ENCODE results near the gene TMCC1. TPM values are rescaled to one million over a fixed set of nuclear protein-coding genes. Genes with fewer than 3 reads are reported as not detected.
"Not testable (repeated sequence)": the region's sequence is repeated elsewhere in the genome, so short reads cannot be mapped to it uniquely, and the experiment has no call there.

TMCC1 gene
- total and polyA plus RNA-seq, 4 experiments from 2014 or later: 5.1 to 39.3 (median 21.3) TPM

GRCh38 chr3:129699199-129699598 is 194.3 kb downstream of the TMCC1 start:
- DNase-seq: no peak
- H3K36me3 Mint-ChIP-seq: peaks cover 4 to 18% of the 10 kb centered on the region in 2 donors
- Histone ChIP-seq H3K36me3 (ENCODE audit: insufficient read depth, low read length) (no peaks in the 10 kb centered on the region), H3K27me3 (ENCODE audit: insufficient read depth, low read length) (no peaks in the 10 kb centered on the region), H3K27ac (ENCODE audit: low read depth, low read length) (no peak overlapping the region), H3K9me3 (ENCODE audit: control insufficient read depth in 1 of 2, low read length in 2 of 2) (no peaks in the 10 kb centered on the region), H3K4me3 (ENCODE audit: low read length in 2 of 2) (no peak overlapping the region), H3K4me1 (ENCODE audit: insufficient read depth, low read length) (no peaks in the 10 kb centered on the region)
- H3K27ac Mint-ChIP-seq: no peak overlapping the region
- ChIA-PET POLR2A (ENCODE audit: partially characterized antibody) (no interaction called here), CTCF (ENCODE audit: partially characterized antibody) (interaction anchor here (1.0 kb wide), 1 partner anchor 22 kb away, joined by 3 read pairs; no protein-coding TSS in a partner anchor)
- intact Hi-C loops (cut with micrococcal nuclease): no loop called here
- H3K27me3 Mint-ChIP-seq: no peaks in the 10 kb centered on the region
- peaks cover 0 to 2% (median 0%) of the 10 kb centered on the region in 4 donors for H3K4me1 Mint-ChIP-seq
- H3K9me3 Mint-ChIP-seq: peaks cover 0 to 3% (median 0%) of the 10 kb centered on the region in 8 donors
- H3K4me3 Mint-ChIP-seq: no peak overlapping the region

GRCh38 chr3:129697229-129697969 is 196.1 kb downstream of the TMCC1 start:
- peak overlapping the region in 1 of 7 donors; percentile 79 for H3K27ac Mint-ChIP-seq
- CTCF ChIA-PET (ENCODE audit: partially characterized antibody): no interaction called here
- POLR2A ChIA-PET (ENCODE audit: partially characterized antibody): no interaction called here

GRCh38 chr3:129696430-129696829 is 197.1 kb downstream of the TMCC1 start:
- CTCF ChIA-PET (ENCODE audit: partially characterized antibody); H3K4me1 ChIP-seq (ENCODE audit: insufficient read depth, low read length); H3K4me1 Mint-ChIP-seq; H3K27ac ChIP-seq (ENCODE audit: low read depth, low read length); H3K27ac Mint-ChIP-seq; DNase-seq; H3K27me3 Mint-ChIP-seq; H3K4me3 ChIP-seq (ENCODE audit: low read length in 2 of 2); H3K9me3 Mint-ChIP-seq; POLR2A ChIA-PET (ENCODE audit: partially characterized antibody); H3K36me3 ChIP-seq (ENCODE audit: insufficient read depth, low read length); H3K4me3 Mint-ChIP-seq; H3K9me3 ChIP-seq (ENCODE audit: control insufficient read depth in 1 of 2, low read length in 2 of 2); H3K27me3 ChIP-seq (ENCODE audit: insufficient read depth, low read length); intact Hi-C loops (cut with micrococcal nuclease): not testable (repeated sequence)
- H3K36me3 Mint-ChIP-seq: peaks cover 4 to 18% of the 10 kb centered on the region in 2 donors

More at GRCh38 chr3:129697229-129697969, 196.1 kb downstream of the TMCC1 start:
- Histone ChIP-seq H3K27me3 (ENCODE audit: insufficient read depth, low read length) (no peaks in the 10 kb centered on the region), H3K27ac (ENCODE audit: low read depth, low read length) (no peak overlapping the region), H3K36me3 (ENCODE audit: insufficient read depth, low read length) (no peaks in the 10 kb centered on the region), H3K9me3 (ENCODE audit: control insufficient read depth in 1 of 2, low read length in 2 of 2) (no peaks in the 10 kb centered on the region), H3K4me3 (ENCODE audit: low read length in 2 of 2) (no peak overlapping the region), H3K4me1 (ENCODE audit: insufficient read depth, low read length) (no peaks in the 10 kb centered on the region)
- Mint-ChIP-seq H3K9me3 (peaks cover 0 to 3% (median 0%) of the 10 kb centered on the region in 8 donors), H3K27me3 (no peaks in the 10 kb centered on the region), H3K4me3 (no peak overlapping the region), H3K4me1 (peaks cover 0 to 3% (median under 1%) of the 10 kb centered on the region in 4 donors), H3K36me3 (peaks cover 4 to 18% of the 10 kb centered on the region in 2 donors)
- intact Hi-C loops (cut with micrococcal nuclease): no loop called here
- DNase-seq: no peak

- no peaks in the 10 kb centered on the region for H3K27me3 Mint-ChIP-seq
Measured at GRCh38 chr3:129695230-129695629, 198.3 kb downstream of the TMCC1 start.

GRCh38 chr3:129694228-129694627 is 199.3 kb downstream of the TMCC1 start:
- CTCF ChIA-PET (ENCODE audit: partially characterized antibody): no interaction called here
- H3K36me3 Mint-ChIP-seq: peaks cover 4 to 18% of the 10 kb centered on the region in 2 donors
- POLR2A ChIA-PET (ENCODE audit: partially characterized antibody): no interaction called here

More at GRCh38 chr3:129695230-129695629, 198.3 kb downstream of the TMCC1 start:
- Histone ChIP-seq H3K36me3 (ENCODE audit: insufficient read depth, low read length) (no peaks in the 10 kb centered on the region), H3K27ac (ENCODE audit: low read depth, low read length) (no peak overlapping the region), H3K4me3 (ENCODE audit: low read length in 2 of 2) (no peak overlapping the region), H3K4me1 (ENCODE audit: insufficient read depth, low read length) (no peaks in the 10 kb centered on the region), H3K27me3 (ENCODE audit: insufficient read depth, low read length) (no peaks in the 10 kb centered on the region), H3K9me3 (ENCODE audit: control insufficient read depth in 1 of 2, low read length in 2 of 2) (no peaks in the 10 kb centered on the region)
- no peak overlapping the region for H3K27ac Mint-ChIP-seq
- DNase-seq: no peak
- intact Hi-C loops (cut with micrococcal nuclease): no loop called here
- peaks cover 0 to 3% (median 0%) of the 10 kb centered on the region in 8 donors for H3K9me3 Mint-ChIP-seq
- CTCF ChIA-PET (ENCODE audit: partially characterized antibody): no interaction called here
- no peak overlapping the region for H3K4me3 Mint-ChIP-seq
- POLR2A ChIA-PET (ENCODE audit: partially characterized antibody): no interaction called here
- peaks cover 4 to 18% of the 10 kb centered on the region in 2 donors for H3K36me3 Mint-ChIP-seq
- peaks cover 5 to 10% (median 9%) of the 10 kb centered on the region in 4 donors for H3K4me1 Mint-ChIP-seq

GRCh38 chr3:129692743-129693142 is 200.8 kb downstream of the TMCC1 start:
- no peak overlapping the region for H3K27ac Mint-ChIP-seq
- H3K9me3 Mint-ChIP-seq: peaks cover 0 to 3% (median 0%) of the 10 kb centered on the region in 8 donors
- no peak overlapping the region for H3K27ac ChIP-seq (ENCODE audit: low read depth, low read length)
- peaks cover 6 to 14% (median 9%) of the 10 kb centered on the region in 4 donors for H3K4me1 Mint-ChIP-seq
- no peaks in the 10 kb centered on the region for H3K27me3 Mint-ChIP-seq
- intact Hi-C loops (cut with micrococcal nuclease): no loop called here
- H3K36me3 Mint-ChIP-seq: peaks cover 4 to 14% of the 10 kb centered on the region in 2 donors
- H3K4me1 ChIP-seq (ENCODE audit: insufficient read depth, low read length): no peaks in the 10 kb centered on the region
- H3K4me3 ChIP-seq (ENCODE audit: low read length in 2 of 2): no peak overlapping the region
- H3K9me3 ChIP-seq (ENCODE audit: control insufficient read depth in 1 of 2, low read length in 2 of 2): no peaks in the 10 kb centered on the region
- H3K4me3 Mint-ChIP-seq: no peak overlapping the region
- no peaks in the 10 kb centered on the region for H3K36me3 ChIP-seq (ENCODE audit: insufficient read depth, low read length)
- ChIA-PET CTCF (ENCODE audit: partially characterized antibody) (no interaction called here), POLR2A (ENCODE audit: partially characterized antibody) (no interaction called here)
- no peaks in the 10 kb centered on the region for H3K27me3 ChIP-seq (ENCODE audit: insufficient read depth, low read length)
- DNase-seq: no peak

More at GRCh38 chr3:129694228-129694627, 199.3 kb downstream of the TMCC1 start:
- Histone ChIP-seq H3K4me3 (ENCODE audit: low read length in 2 of 2) (no peak overlapping the region), H3K36me3 (ENCODE audit: insufficient read depth, low read length) (no peaks in the 10 kb centered on the region), H3K27me3 (ENCODE audit: insufficient read depth, low read length) (no peaks in the 10 kb centered on the region), H3K9me3 (ENCODE audit: control insufficient read depth in 1 of 2, low read length in 2 of 2) (no peaks in the 10 kb centered on the region), H3K4me1 (ENCODE audit: insufficient read depth, low read length) (no peaks in the 10 kb centered on the region), H3K27ac (ENCODE audit: low read depth, low read length) (no peak overlapping the region)
- DNase-seq: no peak
- Mint-ChIP-seq H3K27me3 (no peaks in the 10 kb centered on the region), H3K27ac (no peak overlapping the region), H3K9me3 (peaks cover 0 to 3% (median 0%) of the 10 kb centered on the region in 8 donors), H3K4me3 (no peak overlapping the region), H3K4me1 (peaks cover 6 to 10% (median 9%) of the 10 kb centered on the region in 4 donors)
- intact Hi-C loops (cut with micrococcal nuclease): no loop called here

GRCh38 chr3:129690963-129691362 is 202.5 kb downstream of the TMCC1 start:
- Histone ChIP-seq H3K4me3 (ENCODE audit: low read length in 2 of 2) (no peak overlapping the region), H3K27me3 (ENCODE audit: insufficient read depth, low read length) (no peaks in the 10 kb centered on the region), H3K36me3 (ENCODE audit: insufficient read depth, low read length) (no peaks in the 10 kb centered on the region), H3K4me1 (ENCODE audit: insufficient read depth, low read length) (no peaks in the 10 kb centered on the region), H3K9me3 (ENCODE audit: control insufficient read depth in 1 of 2, low read length in 2 of 2) (no peaks in the 10 kb centered on the region), H3K27ac (ENCODE audit: low read depth, low read length) (no peak overlapping the region)
- Mint-ChIP-seq H3K27me3 (no peaks in the 10 kb centered on the region), H3K27ac (peak overlapping the region in 3 of 7 donors; percentile 13 to 65 (median 53)), H3K36me3 (peaks cover 1 to 4% of the 10 kb centered on the region in 2 donors), H3K9me3 (no peaks in the 10 kb centered on the region), H3K4me3 (no peak overlapping the region), H3K4me1 (peaks cover 6 to 14% (median 9%) of the 10 kb centered on the region in 4 donors)
- ChIA-PET CTCF (ENCODE audit: partially characterized antibody) (interaction anchor here (1.5 kb wide), 1 partner anchor 201 kb away, joined by 3 read pairs; no protein-coding TSS in a partner anchor), POLR2A (ENCODE audit: partially characterized antibody) (no interaction called here)
- intact Hi-C loops (cut with micrococcal nuclease): no loop called here
- no peak for DNase-seq
